H1 (cell line): Measurements from ENCODE around the gene TVP23A. TPM values are rescaled to one million over a fixed set of nuclear protein-coding genes. Genes with fewer than 3 reads are reported as not detected.

Source experiments
- CTCF ChIA-PET: fragments of 300-600 bp; sonication (Branson Sonifier 250); formaldehyde crosslinking; loops from one replicate; lab custom pipeline; 2021; ENCODE audit not compliant: partially characterized antibody; lab: Charles Lee
- POLR2A ChIA-PET: fragments of 300-600 bp; sonication (Branson Sonifier 250); formaldehyde crosslinking; loops from one replicate; lab custom pipeline; 2021; ENCODE audit warnings: inconsistent platforms; ENCODE audit not compliant: partially characterized antibody; lab: Charles Lee
- DNase-seq, 2 experiments: peaks; one replicate each; pipeline versions ENCODE4 v3.0.0 to v3.0.0-alpha.2; 2010 to 2022; ENCODE audit warnings: low spot score in 2 of 2, low read depth in 1 of 2, mixed read lengths in 1 of 2
- FAIRE-seq: peaks from 2 replicates; lab custom pipeline; 2011; peaks lifted over from hg19 to GRCh38; lab: Jason Lieb, UNC
- H2AFZ ChIP-seq: 2 replicates; pipeline ENCODE4 v1.8.1; 2012; ENCODE audit warnings: low read length, inconsistent platforms
- H2AK5ac ChIP-seq: 2 replicates; pipeline ENCODE4 v1.6.1; 2013; ENCODE audit warnings: low read depth, low read length
- H2BK120ac ChIP-seq: replicated peaks from 2 replicates; pipeline ENCODE3; 2013; ENCODE audit warnings: low read depth, low read length, inconsistent platforms
- H2BK12ac ChIP-seq: 2 replicates; pipeline ENCODE4 v1.6.1; 2013; ENCODE audit warnings: low read depth, low read length
- H2BK15ac ChIP-seq: 2 replicates; pipeline ENCODE4 v1.6.1; 2013; ENCODE audit warnings: low read length
- H2BK20ac ChIP-seq: 2 replicates; pipeline ENCODE4 v1.6.1; 2013; ENCODE audit warnings: low read length
- H2BK5ac ChIP-seq: 2 replicates; pipeline ENCODE4 v1.6.1; 2013; ENCODE audit warnings: low read depth, low read length
- H3K14ac ChIP-seq: 2 replicates; pipeline ENCODE4 v1.6.1; 2013; ENCODE audit warnings: inconsistent platforms; ENCODE audit not compliant: insufficient read length
- H3K18ac ChIP-seq: 2 replicates; pipeline ENCODE4 v1.6.1; 2013; ENCODE audit warnings: low read length; ENCODE audit errors: extremely low read depth
- H3K23ac ChIP-seq: 2 replicates; pipeline ENCODE4 v1.6.1; 2013; ENCODE audit warnings: inconsistent platforms; ENCODE audit not compliant: insufficient read length
- H3K23me2 ChIP-seq: 2 replicates; pipeline ENCODE4 v1.6.1; 2013; ENCODE audit warnings: low read depth, low read length
- H3K27ac ChIP-seq: 2 replicates; pipeline ENCODE4 v1.6.1; 2011; ENCODE audit warnings: low read depth, low read length, inconsistent platforms
- H3K27me3 ChIP-seq, 4 experiments: replicated peaks in 1 of 4; 1 replicate in 1 of 4; 2 replicates in 3 of 4; pipeline versions ENCODE4 v1.6.1 to v1.8.1; 2011 to 2013; ENCODE audit warnings: low read length in 3 of 4, mild to moderate bottlenecking in 3 of 4, inconsistent platforms in 2 of 4, mixed read lengths in 2 of 4, moderate library complexity in 1 of 4; ENCODE audit not compliant: control insufficient read depth in 3 of 4, insufficient read depth in 3 of 4; ENCODE audit errors: extremely low read depth in 1 of 4
- H3K36me3 ChIP-seq, 4 experiments: 2 replicates each; pipeline versions ENCODE4 v1.6.1 to v1.8.1; 2011 to 2013; ENCODE audit warnings: mild to moderate bottlenecking in 4 of 4, low read length in 3 of 4, moderate library complexity in 2 of 4, control low read depth in 1 of 4, inconsistent platforms in 1 of 4; ENCODE audit not compliant: insufficient read depth in 4 of 4, control insufficient read depth in 2 of 4
- H3K4ac ChIP-seq: replicated peaks from 2 replicates; pipeline ENCODE3; 2013; ENCODE audit warnings: low read length, low read depth, mixed read lengths, inconsistent platforms; ENCODE audit not compliant: insufficient read length
- H3K4me1 ChIP-seq, 4 experiments: replicated peaks in 1 of 4; 1 replicate in 1 of 4; 2 replicates in 3 of 4; pipeline versions ENCODE4 v1.6.1 to v1.8.1; 2011 to 2013; ENCODE audit warnings: low read length in 3 of 4, inconsistent platforms in 2 of 4, mixed read lengths in 1 of 4; ENCODE audit not compliant: insufficient read depth in 4 of 4, control insufficient read depth in 3 of 4
- H3K4me2 ChIP-seq, 2 experiments: 2 replicates each; pipeline versions ENCODE4 v1.6.1 to v1.8.1; 2011 to 2013; ENCODE audit warnings: low read depth in 2 of 2, low read length in 2 of 2, control low read depth in 1 of 2, inconsistent platforms in 1 of 2, mild to moderate bottlenecking in 1 of 2; ENCODE audit not compliant: insufficient read depth in 1 of 2
- H3K4me3 ChIP-seq, 4 experiments: fragments of 200-600, 300-600 bp in 1 of 4; sonication (generic), shearing (Covaris generic), sonication (Bioruptor Twin) in 1 of 4; 2 replicates each; pipeline versions ENCODE4 v1.5.1 to v1.8.1; 2011 to 2016; ENCODE audit warnings: low read length in 4 of 4, low read depth in 3 of 4, control low read depth in 2 of 4, inconsistent platforms in 2 of 4, mild to moderate bottlenecking in 2 of 4, mixed read lengths in 1 of 4, moderate library complexity in 1 of 4; ENCODE audit not compliant: insufficient read depth in 2 of 4; ENCODE audit errors: extremely low read depth in 1 of 4
- H3K56ac ChIP-seq: replicated peaks from 2 replicates; pipeline ENCODE3; 2013; ENCODE audit warnings: low read depth, mild to moderate bottlenecking, mixed read lengths, low read length, inconsistent platforms; ENCODE audit not compliant: insufficient read length
- H3K79me1 ChIP-seq: 2 replicates; pipeline ENCODE4 v1.6.1; 2013; ENCODE audit warnings: low read depth, low read length, control low read depth
- H3K79me2 ChIP-seq, 2 experiments: 2 replicates each; pipeline versions ENCODE4 v1.6.1 to v1.8.1; 2012 to 2013; ENCODE audit warnings: low read length in 2 of 2, mild to moderate bottlenecking in 2 of 2, inconsistent platforms in 1 of 2; ENCODE audit not compliant: insufficient read depth in 2 of 2, control insufficient read depth in 1 of 2
- H3K9ac ChIP-seq, 4 experiments: replicated peaks in 1 of 4; 1 replicate in 1 of 4; 2 replicates in 3 of 4; pipeline versions ENCODE4 v1.6.1 to v1.8.1; 2011 to 2013; ENCODE audit warnings: low read depth in 3 of 4, low read length in 3 of 4, control low read depth in 2 of 4, mild to moderate bottlenecking in 2 of 4, moderate library complexity in 2 of 4, inconsistent platforms in 1 of 4; ENCODE audit errors: extremely low read depth in 1 of 4
- H3K9me3 ChIP-seq, 2 experiments: 2 replicates each; pipeline versions ENCODE4 v1.6.1 to v1.8.1; 2012 to 2013; ENCODE audit warnings: mild to moderate bottlenecking in 2 of 2, moderate library complexity in 2 of 2, control low read depth in 1 of 2, inconsistent platforms in 1 of 2, low read depth in 1 of 2, low read length in 1 of 2, mixed read lengths in 1 of 2; ENCODE audit not compliant: insufficient read depth in 2 of 2
- H4K20me1 ChIP-seq, 2 experiments: replicated peaks in 1 of 2; 2 replicates each; pipeline versions ENCODE3 to v1.8.1; 2011 to 2013; ENCODE audit warnings: inconsistent platforms in 2 of 2, low read length in 2 of 2, mild to moderate bottlenecking in 1 of 2; ENCODE audit not compliant: insufficient read depth in 2 of 2, control insufficient read depth in 1 of 2
- H4K5ac ChIP-seq: 2 replicates; pipeline ENCODE4 v1.6.1; 2013; ENCODE audit warnings: low read length, low read depth, mixed read lengths, inconsistent platforms; ENCODE audit not compliant: insufficient read length
- H4K8ac ChIP-seq: 2 replicates; pipeline ENCODE4 v1.8.0; 2013; ENCODE audit warnings: mild to moderate bottlenecking, moderate library complexity, low read length, inconsistent platforms; ENCODE audit not compliant: insufficient read depth; ENCODE audit errors: extremely low read depth
- H4K91ac ChIP-seq: replicated peaks from 2 replicates; pipeline ENCODE3; 2013; ENCODE audit warnings: low read length, mixed read lengths, inconsistent platforms; ENCODE audit not compliant: insufficient read length
- CTBP2 ChIP-seq: IDR thresholded peaks from 2 replicates; pipeline ENCODE4 v1.7.0; 2011; ENCODE audit warnings: borderline replicate concordance, mild to moderate bottlenecking, moderate library complexity, mixed read lengths, low read length; ENCODE audit not compliant: insufficient read depth, insufficient read length
- MAFK ChIP-seq: IDR thresholded peaks from 2 replicates; pipeline ENCODE4 v1.6.1; 2012; ENCODE audit warnings: low read depth, mild to moderate bottlenecking, improper control_type of control experiment, low read length
- WGBS, 2 experiments: shearing (Covaris generic) in 1 of 2; methylation state at CpG; one replicate each; pipeline versions ENCODE4 v1.1.6 to v1.1.7; 2013 to 2015; ENCODE audit warnings: low lambda C conversion rate in 2 of 2, mixed read lengths in 2 of 2, inconsistent platforms in 1 of 2, low coverage in 1 of 2, missing lambda C conversion rate in 1 of 2; ENCODE audit not compliant: insufficient replicate concordance in 2 of 2, insufficient coverage in 1 of 2, insufficient read length in 1 of 2; ENCODE audit errors: extremely low coverage in 1 of 2, missing lambda C conversion rate in 1 of 2; 5-methylcytosine and 5-hydroxymethylcytosine counted together
- polyA plus RNA-seq, 7 experiments: library from polyadenylated mRNA; depleted of rRNA in 3 of 7; stranded (reverse) in 5 of 7; unstranded in 2 of 7; fragments of >200 nt in 5 of 7; fragments of 200-250 nt in 2 of 7; gene quantifications; 1 replicate in 5 of 7; 2 replicates in 1 of 7; 4 replicates in 1 of 7; pipeline versions ENCODE4 v1.2.1 to v1.2.3, GENCODE V29; 2011 to 2013; ENCODE audit warnings: missing spikeins in 2 of 7, mixed read lengths in 2 of 7
- total RNA-seq: library from RNA; stranded (reverse); fragmentation: NEBNext Ultra II Directional; extraction: Animal tissue kit (Norgen Biotek cat#: 25700); gene quantifications from 2 replicates; pipeline ENCODE4 v1.2.1, GENCODE V29; 2021

Gene TVP23A
- total and polyA plus RNA-seq, 2 of the 8 experiments (the other 6 are each of a cell fraction or from before 2014, with no cell fraction given) = 2.2 to 3.1 TPM

DNA sequence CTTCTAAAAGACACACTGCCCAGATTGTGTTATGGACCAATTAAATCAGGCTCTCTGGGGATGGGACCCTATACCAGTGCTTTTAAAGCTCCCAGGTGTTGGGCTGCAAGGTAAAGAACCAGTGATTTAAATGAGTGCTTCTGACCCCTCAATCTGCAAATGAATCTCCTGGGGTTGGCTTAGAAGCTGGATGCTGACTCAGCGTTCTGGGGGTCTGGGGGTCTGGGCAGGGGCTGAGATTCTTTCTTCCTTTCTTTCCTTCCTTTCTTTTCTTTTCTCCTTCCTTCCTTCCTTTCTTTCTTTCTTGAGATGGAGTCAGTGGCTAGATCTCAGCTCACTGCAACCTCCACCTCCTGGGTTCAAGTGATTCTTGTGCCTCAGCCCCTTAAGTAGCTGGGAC lies 2.0 kb upstream of the TVP23A start:
- CTCF ChIA-PET = interaction anchor here (0.8 to 0.9 kb wide), 2 partner anchors 99 to 112 kb away, joined by 3 to 4 read pairs; no protein-coding TSS in a partner anchor
- DNase-seq = no peak

More for the DNA sequence above, 2.0 kb upstream of the TVP23A start:
- Histone ChIP-seq H3K18ac (no peak overlapping the region), H2AFZ (no peak overlapping the region), H2BK5ac (no peak overlapping the region), H4K5ac (no peak overlapping the region), H3K9me3 (no peaks in the 10 kb centered on the region), H4K8ac (no peak overlapping the region), H2BK12ac (no peak overlapping the region), H2BK120ac (no peak overlapping the region), H3K27me3 (peaks cover 0 to 4% (median 0%) of the 10 kb centered on the region in 4 experiments; a peak in 3 of 7 replicates), H3K23me2 (peaks cover 5% of the 10 kb centered on the region; the same call in 1 of the 2 replicates), H3K9ac (no peak overlapping the region), H3K23ac (no peak overlapping the region), H4K91ac (no peak overlapping the region), H3K4me1 (no peaks in the 10 kb centered on the region), H4K20me1 (no peaks in the 10 kb centered on the region), H3K4me2 (no peak overlapping the region), H2BK20ac (no peak overlapping the region), H2AK5ac (no peak overlapping the region), H3K4me3 (no peak overlapping the region), H3K27ac (no peak overlapping the region), H3K36me3 (no peaks in the 10 kb centered on the region; a peak in 1 of 8 replicates), H3K14ac (no peak overlapping the region), H3K56ac (no peak overlapping the region), H3K79me1 (no peaks in the 10 kb centered on the region; the same call in 1 of the 2 replicates), H2BK15ac (no peak overlapping the region), H3K79me2 (no peaks in the 10 kb centered on the region), H3K4ac (no peak overlapping the region)
- no peak for FAIRE-seq
- POLR2A ChIA-PET = no interaction called here
- no peak for TF ChIP-seq CTBP2
- TF ChIP-seq MAFK = peak; percentile 88
- WGBS, 2 experiments = 72% methylated on average over 1 of the region's 1 CpG; no CpG with 5 or more reads in 1 of the 2 experiments
